ENCODE results near the gene SLC5A10.
A peak's percentile ranks its signal among the peaks of the same experiment; 100 is the strongest.
"Not testable (repeated sequence)": the region's sequence is repeated elsewhere in the genome, so short reads cannot be mapped to it uniquely, and the experiment has no call there.

SLC5A10 gene

DNA sequence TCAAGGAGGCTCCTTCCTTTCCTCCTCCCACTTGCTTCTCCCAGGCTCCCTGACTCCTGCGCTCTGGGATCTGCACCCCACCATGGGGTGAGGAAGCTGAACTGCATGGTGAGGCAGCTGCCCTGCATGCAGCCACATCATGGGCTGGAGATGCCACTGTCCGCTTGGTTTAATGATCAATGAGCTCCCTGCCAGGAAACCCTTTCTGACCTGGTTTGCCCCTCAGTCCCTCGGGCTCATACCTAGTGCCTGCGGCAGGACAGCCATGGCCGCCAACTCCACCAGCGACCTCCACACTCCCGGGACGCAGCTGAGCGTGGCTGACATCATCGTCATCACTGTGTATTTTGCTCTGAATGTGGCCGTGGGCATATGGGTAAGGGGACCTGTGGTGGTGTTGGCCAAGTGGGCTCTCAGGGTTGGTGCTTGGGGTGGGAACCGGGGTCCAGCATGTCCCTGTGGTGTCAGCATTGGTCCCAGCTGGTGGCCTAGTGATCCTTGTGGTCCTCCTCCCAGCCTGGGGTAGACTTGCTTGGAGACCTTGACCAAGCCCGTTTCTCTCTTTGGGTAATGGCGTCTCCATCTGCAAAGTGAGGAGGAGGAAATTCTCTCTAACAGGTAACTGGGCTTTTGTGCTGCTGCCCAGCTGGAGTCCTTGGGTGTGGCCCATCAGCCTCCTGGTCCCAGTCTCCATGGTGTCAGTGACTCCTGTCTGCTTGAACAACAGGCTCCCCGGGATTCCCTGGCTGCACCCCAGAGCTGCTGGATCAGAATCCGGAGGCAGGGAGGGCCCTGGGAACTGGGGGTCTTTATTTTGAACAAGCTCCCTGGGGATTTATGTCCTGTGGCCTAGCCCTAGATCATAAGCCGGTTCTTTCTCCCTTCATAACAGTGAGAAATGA lies at the start of gene SLC5A10:
Gene SLC5A10 (plus strand): TSS at position 225 of the 902 bp plus-strand sequence. CDS start 41 bp downstream, at position 266.
- no peak for DNase-seq (ENCODE audit: low spot score)

DNA sequence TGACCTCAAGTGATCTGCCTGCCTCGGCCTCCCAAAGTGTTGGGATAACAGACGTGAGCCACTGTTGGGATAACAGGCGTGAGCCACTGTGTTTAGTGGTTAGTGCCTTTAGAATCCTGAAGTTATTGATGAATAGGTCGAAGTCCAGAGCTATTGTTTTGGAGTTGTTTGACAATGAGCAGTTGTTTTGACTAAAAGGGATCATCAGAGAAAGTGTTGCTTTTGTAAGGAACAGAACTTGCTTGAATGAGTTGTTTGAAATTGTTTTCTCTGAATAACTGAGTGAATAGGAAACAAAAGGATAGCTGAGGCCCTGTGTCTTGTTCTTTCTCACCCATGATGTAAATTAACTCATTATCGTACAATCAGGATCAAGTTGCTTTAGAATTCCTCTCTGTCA lies 47.5 kb upstream of the SLC5A10 start:
- DNase-seq (ENCODE audit: low spot score) = no peak

DNA sequence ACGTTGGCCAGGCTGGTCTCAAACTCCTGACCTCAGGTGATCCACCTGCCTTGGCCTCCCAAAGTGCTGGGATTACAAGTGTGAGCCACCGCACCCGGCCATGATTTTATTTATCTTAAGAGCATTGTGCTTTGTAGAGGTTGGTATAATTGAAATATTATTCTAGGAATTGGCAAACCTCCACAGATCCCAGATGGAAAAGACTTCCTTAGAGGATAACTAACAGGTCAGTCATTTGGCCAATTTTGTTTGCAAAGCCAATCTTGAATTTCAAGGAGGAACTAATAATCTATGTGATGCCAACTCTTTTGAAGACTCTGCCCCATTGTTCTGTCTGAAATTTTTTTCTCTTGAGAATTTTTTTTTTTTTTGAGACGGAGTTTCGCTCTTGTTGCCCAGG lies 46.7 kb upstream of the SLC5A10 start:
- no peak for DNase-seq (ENCODE audit: low spot score)

DNA sequence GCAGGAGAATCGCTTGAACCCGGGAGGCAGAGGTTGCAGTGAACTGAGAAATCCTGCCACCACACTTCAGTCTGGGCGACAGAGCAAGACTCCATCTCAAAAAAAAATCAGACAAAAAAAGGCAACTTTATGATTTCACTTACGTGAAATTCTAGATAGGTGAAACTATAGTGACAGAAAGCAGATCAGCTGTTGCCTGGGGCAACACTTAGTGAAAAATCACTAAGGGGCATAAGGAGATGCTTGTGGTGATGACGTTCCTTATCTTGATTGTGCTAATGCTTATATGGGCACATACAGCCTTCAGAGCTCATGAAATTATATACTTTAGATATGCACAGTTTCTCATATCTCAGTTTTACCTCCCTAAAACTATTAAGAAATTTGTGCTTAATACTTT lies 41.6 kb upstream of the SLC5A10 start:
- DNase-seq (ENCODE audit: low spot score) = no peak

DNA sequence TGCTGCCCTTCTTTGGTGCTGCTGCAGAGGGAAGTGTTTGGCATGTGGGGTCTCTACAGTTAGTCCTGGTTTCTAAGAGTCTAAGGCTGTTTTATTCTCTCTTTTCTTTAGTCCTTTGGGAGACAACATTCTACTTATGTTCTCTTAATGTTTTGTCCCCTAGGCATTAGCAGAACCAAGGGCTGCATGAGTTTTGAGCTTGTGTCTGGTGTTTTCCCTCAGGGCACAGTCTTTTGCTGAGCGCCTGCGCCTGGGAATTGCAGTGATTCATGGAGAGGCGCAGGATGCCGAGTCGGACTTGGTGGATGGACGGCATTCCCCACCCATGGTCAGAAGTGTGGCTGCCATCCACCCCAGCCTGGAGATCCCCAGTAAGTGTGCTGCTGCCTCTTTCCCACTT lies 41.1 kb upstream of the SLC5A10 start:
- no peak for DNase-seq (ENCODE audit: low spot score)

DNA sequence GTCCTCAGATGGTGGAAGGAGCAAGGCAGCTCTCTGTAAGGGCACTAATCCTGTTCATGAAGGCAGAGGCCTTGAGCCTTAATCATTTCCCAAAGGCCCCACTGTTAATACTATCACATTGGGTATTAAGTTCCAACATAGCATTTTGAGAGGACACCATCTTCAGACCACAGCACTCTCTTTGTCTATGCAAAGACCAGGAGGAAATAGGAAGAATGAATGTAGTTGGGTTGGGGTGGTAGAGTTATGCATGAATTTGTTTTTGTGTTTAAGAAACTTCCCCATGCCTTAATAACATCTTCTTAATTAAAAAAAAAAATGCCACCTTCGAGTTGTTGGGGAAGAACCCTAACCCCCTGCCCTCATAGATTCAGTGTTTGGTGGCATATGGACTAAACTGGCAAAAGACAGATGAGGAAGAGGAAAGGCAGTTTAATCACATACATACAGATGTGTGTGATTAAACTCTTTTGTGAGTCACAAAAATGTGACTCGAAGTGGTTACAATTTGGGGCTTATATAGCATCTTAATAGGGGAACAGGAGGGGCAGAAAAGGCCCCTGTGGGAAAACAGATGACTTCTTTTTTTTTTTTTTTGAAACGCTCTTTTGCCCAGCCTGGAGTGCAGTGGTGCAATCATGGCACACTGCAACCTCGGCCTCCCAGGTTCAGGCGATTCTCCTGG lies 35.0 kb upstream of the SLC5A10 start:
- DNase-seq (ENCODE audit: low spot score) = no peak

DNA sequence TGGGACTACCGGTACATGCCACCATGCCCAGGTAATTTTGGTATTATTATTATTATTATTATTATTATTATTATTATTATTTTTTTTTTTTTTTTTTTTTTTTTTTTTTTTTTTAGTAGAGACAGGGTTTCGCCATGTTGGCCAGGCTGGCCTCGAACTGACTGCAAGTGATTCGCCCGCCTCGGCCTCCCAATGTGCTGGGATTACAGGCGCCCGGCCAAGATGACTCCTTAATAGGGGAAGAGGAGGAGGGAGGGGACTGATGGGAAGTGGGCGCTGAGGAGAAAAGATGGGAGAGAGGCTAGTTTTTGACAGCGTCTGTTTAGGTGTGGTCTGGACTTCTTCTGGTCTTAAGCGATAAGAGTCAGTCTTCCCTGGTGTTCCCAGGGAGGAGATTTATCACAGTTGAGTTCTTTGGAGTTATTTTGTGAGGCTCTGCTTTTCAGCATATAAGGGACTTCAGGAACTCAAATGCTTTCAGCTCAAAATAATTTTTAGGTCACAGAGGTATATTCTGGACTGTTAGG lies 34.4 kb upstream of the SLC5A10 start:
- no peak for DNase-seq (ENCODE audit: low spot score)

DNA sequence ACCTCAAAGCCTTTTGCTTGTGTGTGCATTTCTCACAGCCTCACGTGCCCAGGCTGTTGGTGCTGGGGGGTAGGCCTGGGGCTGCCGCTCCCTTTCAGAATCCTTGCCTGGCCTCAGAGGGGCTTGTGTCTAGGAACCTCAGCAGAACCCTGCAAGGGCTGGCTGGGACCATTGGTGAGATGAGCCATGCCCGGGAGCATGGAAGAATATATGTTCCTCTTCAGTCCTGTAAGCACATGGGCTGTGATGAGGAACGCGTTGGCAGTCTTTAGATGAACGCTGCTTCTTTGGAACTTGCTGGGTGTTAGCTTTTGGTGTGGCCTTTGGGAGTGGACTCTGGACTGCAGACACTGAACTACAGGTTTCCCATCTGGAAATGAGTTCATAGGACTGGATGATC lies 32.0 kb upstream of the SLC5A10 start:
- DNase-seq (ENCODE audit: low spot score) = no peak

DNA sequence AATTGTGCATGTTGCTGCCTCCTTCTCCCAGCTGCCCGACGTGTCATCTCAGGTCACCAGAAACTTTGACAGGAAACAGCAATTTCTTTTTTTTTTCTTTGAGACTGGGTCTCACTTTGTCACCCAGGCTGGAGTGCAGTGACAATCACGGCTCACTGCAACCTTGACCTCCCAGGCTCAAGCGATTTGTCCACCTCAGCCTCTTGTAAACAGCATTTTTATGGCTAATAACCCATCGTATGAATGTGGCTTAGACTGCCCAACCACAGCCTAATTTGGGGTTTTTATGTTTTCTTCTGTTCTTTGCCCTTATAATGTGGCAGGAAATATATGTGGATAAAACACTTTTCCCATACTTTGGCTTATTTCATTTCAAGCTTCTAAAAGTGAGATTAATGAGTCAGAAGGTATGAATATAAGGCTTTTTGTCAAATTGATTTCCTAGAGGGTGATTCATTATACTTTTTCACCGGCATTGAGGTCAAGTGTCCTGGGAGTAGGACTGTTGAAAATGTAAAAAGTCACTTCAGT lies 31.0 kb upstream of the SLC5A10 start:
- peak; percentile 11 for DNase-seq (ENCODE audit: low spot score)

DNA sequence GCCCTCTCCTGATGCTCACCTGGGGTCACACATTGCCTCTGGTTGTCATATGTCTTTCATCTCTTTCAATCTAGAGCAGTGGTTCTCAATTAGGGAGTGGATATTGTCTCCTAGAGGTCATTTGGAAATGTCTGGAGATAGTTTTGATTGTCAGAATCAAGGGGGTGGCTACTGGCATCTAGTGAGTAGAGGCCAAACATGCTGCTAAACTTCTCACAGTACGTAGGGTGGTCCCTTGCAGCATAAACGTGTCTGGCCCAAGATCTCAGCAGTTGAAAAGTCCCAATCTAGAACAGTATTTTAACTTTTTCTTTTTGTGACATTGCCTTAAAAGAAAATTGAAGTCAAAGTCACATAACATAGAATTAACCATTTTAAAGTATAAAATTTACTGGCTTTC lies 30.5 kb upstream of the SLC5A10 start:
- DNase-seq (ENCODE audit: low spot score) = no peak

DNA sequence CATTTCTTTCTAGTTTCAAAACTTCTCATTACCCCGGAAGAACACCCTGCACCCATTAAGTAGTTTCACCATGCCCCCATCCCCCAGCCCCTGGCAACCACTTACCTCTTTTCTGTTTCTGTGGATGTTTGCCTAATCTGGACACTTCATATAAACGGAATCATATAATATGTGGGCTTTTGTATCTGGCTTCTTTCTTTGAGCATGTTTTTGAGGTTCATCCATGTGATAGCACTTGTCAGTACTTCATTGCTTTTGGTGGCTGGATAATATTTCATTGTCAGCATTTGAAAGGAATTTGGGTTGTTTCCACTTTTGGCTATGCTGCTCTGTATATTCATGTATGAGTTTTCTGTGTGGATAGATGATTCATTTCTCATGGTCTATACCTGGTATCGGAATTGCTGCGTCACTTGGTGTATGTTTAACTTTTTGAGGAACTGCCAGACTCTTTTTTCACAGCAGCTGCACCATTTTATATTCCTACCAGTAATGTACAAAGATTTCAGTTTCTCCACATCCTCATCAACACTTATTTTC lies 30.0 kb upstream of the SLC5A10 start:
- no peak for DNase-seq (ENCODE audit: low spot score)

DNA sequence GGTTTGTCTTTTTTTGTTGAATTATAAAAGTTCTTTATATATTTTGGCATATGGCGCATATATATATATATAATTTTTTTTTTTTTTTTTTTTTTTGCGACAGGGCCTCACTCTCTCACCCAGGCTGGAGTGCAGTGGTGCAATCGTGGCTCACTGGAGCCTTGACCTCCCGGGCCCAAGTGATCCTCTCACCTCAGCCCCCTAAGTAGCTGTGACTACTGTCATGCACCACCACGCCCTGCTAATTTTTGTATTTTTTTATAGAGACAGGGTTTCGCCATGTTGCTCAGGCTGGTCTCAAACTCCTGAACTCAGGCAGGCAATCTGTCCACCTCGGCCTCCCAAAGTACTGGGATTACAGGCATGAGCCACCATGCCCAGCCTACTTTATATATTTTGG lies 29.4 kb upstream of the SLC5A10 start:
- DNase-seq (ENCODE audit: low spot score) = not testable (repeated sequence)

DNA sequence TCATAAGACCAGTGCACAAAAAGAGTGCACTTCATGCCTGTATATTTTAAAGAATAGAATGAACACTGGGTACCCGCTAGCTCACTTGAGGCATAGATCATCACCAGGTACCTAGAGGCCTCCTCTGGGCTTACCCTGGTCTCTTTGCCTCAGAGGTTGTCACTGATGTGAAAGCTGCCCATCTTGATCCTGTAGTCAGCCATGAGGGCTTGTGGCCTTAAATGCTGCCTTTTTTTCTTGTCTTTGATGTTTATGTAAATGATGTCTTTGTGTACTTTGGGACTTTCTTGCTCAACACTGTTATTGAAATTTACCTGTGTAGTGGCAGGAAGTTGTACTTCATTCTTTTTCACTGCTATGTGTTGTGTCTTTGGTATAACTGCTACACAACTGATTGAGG lies 26.8 kb upstream of the SLC5A10 start:
- no peak for DNase-seq (ENCODE audit: low spot score)

DNA sequence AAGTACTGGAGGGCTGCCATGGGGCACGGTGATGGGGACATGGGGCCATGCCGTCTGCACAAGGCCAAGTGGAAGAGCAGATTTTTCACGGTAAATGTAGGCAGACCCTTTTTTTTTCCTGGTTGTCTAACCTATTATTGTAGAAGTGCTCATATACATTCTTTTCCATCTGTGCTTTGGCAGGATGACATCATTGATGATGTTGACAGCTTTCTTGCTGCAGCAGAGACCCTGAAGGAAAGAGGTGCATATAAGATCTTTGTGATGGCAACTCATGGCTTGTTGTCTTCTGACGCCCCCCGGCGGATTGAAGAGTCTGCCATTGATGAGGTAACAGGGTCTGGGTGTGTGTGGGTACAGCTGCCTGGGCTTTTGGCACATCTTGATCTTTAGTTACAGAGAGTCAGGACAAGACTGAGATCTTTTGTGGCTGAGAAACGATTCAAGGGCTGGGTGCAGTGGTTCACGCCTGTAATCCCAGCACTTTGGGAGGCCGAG lies 23.3 kb upstream of the SLC5A10 start:
- no peak for DNase-seq (ENCODE audit: low spot score)

DNA sequence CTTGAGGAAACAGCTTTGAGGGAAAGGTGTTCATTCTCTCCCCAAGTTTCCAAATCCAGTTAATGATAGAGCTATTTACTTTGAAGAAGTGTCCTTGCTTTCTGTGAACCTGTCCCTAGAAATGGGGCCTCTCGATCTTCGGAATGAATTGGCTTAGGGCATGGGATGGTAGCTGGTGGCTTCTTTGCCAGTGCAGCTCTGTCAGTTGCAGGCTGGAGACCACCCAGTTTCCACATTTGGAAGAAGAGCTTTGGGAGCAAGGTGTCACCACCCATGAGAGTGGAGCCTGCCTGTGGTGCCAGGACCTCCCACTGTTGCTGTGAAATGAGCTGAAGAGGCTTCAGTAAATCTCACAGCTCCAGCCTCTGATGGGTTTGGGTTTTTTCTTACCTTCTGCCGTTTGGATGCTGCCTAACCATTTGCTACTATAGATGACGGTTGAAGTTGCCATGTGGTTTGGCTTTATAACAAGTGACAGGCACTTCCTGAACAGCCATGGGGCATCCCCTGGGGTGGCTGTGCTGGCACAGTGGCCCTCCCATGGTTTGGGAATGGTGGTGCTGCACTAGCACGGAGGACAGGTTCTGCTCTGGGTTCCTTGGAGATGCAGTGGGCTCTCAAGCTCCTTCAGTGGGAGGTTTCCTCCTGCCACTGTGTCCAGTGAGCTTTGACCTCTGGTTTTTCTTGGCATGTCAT lies 19.5 kb upstream of the SLC5A10 start:
- no peak for DNase-seq (ENCODE audit: low spot score)

DNA sequence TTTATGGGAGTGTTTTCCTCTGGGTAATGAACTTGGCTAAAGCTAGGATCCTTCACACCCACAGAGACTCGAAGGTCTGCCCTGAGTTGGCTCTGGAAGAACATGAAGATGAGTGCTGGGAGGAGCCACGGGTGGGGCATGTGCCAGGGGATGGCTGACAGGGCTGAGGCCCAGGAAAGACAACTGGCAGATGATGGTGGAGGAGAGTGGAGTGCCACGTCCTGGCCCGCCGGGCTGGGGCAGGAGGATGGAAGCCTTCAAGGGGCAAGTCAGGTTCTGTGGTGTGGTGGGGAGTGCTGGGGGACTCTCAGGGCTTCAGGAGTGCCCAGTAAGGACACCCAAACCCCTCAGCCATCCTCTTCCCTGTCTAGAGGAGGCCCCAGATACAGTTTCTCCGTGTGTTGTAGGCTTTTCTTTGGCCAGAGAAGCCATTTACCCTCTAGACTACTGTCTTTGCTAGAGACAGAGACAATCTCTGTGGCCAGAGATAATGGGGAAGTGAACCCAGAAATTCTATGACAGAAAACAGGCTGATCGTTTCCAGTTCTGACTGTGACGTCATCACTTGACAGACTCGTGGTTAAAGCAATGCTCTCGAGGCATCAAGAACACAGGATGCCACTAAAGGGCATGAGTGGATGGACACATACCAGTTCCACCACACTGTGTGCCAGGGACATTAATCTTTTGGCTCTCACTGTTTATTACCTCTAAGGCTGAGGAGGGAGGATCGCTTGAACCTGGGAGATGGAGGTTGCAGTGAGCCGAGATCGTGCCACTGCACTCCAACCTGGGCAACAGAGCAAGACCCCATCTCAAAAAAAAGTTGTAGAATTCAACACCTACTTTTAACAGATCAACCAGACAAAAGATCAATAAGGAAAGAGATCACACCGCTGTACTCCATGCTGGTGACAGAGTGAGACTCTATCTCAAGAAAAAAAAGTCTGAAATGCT lies 18.6 kb upstream of the SLC5A10 start:
- no peak for DNase-seq (ENCODE audit: low spot score)

DNA sequence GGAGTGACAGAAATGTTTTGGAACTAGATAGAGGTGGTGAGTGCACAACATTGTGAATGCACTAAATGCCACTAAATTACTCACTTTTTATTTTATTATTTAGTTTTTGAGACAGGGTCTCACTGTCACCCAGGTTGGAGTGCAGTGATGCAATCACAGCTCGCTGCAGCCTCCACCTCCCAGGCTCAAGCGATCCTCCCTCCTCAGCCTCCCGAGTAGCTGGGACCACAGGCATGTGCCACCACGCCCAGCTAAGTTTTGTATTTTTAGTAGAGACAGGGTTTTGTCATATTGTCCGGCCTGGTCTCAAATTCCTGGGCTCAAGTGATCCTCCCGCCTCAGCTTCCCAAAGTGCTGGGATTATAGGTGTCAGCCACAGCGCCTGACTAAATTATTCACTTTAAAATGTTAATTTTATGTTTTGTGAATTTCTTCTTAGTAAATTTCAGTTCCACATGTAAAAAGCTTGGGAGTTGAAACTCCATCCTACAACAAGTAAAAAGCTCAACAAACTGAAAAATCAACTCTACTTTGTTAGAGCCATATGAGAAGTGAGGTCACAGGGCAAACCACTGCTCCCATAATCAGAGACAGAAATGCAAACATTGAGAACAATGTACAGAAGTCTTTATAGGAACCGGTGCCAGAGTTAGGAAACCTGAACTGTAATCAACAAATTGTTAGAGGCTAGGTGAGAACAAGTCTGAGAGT lies 13.8 kb upstream of the SLC5A10 start:
- DNase-seq (ENCODE audit: low spot score) = no peak

DNA sequence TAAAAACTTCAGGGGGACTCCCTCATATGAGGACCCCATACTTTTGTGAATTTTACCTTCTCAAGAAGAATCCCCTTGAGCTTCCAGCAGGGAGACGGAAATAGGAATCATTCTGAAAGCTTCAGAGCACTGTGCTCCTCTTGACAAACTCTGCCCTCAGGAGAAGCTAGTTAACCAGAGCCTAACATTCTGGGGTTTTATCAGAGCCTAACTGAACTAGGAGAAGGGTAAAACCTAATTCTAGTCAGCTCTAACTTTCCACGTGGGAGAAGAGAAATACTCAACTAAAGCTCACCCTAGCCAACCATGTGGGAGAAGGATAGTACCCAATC lies 13.3 kb upstream of the SLC5A10 start:
- no peak for DNase-seq (ENCODE audit: low spot score)

DNA sequence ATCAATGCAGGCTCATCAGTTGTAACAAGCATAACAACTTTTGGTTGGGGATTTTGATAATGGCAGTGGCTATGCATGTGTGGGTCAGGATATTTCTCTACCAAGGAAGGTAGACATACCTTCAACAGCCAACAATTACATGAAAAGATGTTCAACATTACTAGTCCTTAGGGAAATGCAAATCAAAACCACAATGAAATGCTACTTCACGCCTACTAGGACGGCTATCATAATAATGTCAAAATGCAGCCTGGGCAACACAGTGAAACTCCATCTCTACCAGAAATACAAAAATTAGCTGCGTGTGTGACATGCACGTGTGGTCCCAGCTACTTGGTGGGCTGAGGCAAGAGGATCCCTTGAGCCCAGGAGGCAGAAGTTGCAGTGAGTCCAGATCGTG lies 7.3 kb upstream of the SLC5A10 start:
- DNase-seq (ENCODE audit: low spot score) = no peak

DNA sequence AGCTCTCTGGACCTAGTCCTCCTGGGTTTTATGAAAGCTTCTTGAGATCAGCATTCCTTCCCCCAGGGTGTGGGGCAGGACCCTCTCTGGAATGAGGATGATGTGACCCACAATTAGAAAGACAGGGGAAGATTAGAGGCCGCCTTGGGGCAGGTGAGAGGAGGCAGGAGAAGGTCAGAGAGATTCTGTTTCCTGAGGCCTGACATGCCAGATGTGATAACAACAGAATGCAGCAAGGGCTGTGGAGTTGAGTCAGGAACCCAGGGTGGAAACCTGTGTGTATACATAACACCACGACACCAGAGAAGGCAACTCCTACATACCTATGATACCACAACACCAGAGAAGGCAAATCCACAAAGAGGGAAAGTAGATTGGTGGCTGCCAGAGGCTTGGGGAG lies 5.4 kb upstream of the SLC5A10 start:
- no peak for DNase-seq (ENCODE audit: low spot score)
